COR-L47 (cell line): ENCODE results near the gene RBFOX2.

Source experiments
- DNase-seq: peaks from one replicate; lab custom pipeline; 2025; lab: John Stamatoyannopoulos, UW

The RBFOX2 gene

GRCh38 chr22:35863432-35863831 is 165.2 kb downstream of the RBFOX2 start:
- no peak for DNase-seq

- no peak for DNase-seq
These were observed 165.9 kb downstream of the RBFOX2 start for GRCh38 chr22:35862697-35863096.

GRCh38 chr22:35861451-35861850 is 167.2 kb downstream of the RBFOX2 start:
- DNase-seq: no peak

GRCh38 chr22:35860837-35861236 is 167.8 kb downstream of the RBFOX2 start:
- DNase-seq: no peak

- DNase-seq: no peak
These were observed 168.4 kb downstream of the RBFOX2 start for GRCh38 chr22:35860087-35860733.

- no peak for DNase-seq
These were observed 174.3 kb downstream of the RBFOX2 start for GRCh38 chr22:35854334-35854733.

- no peak for DNase-seq
These were observed 176.5 kb downstream of the RBFOX2 start for GRCh38 chr22:35852076-35852475.

- DNase-seq: no peak
These were observed 177.8 kb downstream of the RBFOX2 start for GRCh38 chr22:35850831-35851230.

GRCh38 chr22:35846804-35847203 is 181.8 kb downstream of the RBFOX2 start:
- no peak for DNase-seq

GRCh38 chr22:35844886-35845285 is 183.7 kb downstream of the RBFOX2 start:
- no peak for DNase-seq

GRCh38 chr22:35842954-35843353 is 185.7 kb downstream of the RBFOX2 start:
- peak; percentile 55 for DNase-seq

GRCh38 chr22:35842519-35842913 is 186.1 kb downstream of the RBFOX2 start:
- DNase-seq: no peak

- DNase-seq: no peak
These were observed 186.6 kb downstream of the RBFOX2 start for GRCh38 chr22:35841907-35842518.

GRCh38 chr22:35840302-35840739 is 188.3 kb downstream of the RBFOX2 start:
- DNase-seq: peak; percentile 98

GRCh38 chr22:35839841-35840301 is 188.8 kb downstream of the RBFOX2 start:
- DNase-seq: no peak

GRCh38 chr22:35838855-35839576 is 189.6 kb downstream of the RBFOX2 start:
- peak; percentile 43 for DNase-seq

- no peak for DNase-seq
These were observed 191.4 kb downstream of the RBFOX2 start for GRCh38 chr22:35837101-35837727.

GRCh38 chr22:35835998-35836691 is 192.5 kb downstream of the RBFOX2 start:
- DNase-seq: peak; percentile 82

GRCh38 chr22:35835267-35835997 is 193.2 kb downstream of the RBFOX2 start:
- no peak for DNase-seq

- no peak for DNase-seq
These were observed 194.6 kb downstream of the RBFOX2 start for GRCh38 chr22:35834061-35834460.

- no peak for DNase-seq
These were observed 198.3 kb downstream of the RBFOX2 start for GRCh38 chr22:35830305-35830704.
